K562 (cell line): ENCODE measurements around the gene SCN4A. TPM values are rescaled to one million over a fixed set of nuclear protein-coding genes. Genes with fewer than 3 reads are reported as not detected.
"Not testable (repeated sequence)": the region's sequence is repeated elsewhere in the genome, so short reads cannot be mapped to it uniquely, and the experiment has no call there.

Experiments
- ATAC-seq: fragments of 200-7000 bp; cut with Tn5 transposase; 3 replicates; pipeline ENCODE4 v1.9.1; 2020; ENCODE audit warnings: moderate library complexity
- BruUV-seq: library from RNA; stranded (reverse); fragments of 400-500 nt; replicated peaks from 2 replicates; lab custom pipeline; 2021; lab: Mats Ljungman, UMichigan
- CTCF ChIA-PET: fragments of 300-600 bp; formaldehyde crosslinking; extraction: SDS; loops from one replicate; lab custom pipeline; 2021; ENCODE audit warnings: low intra/inter-chr PET ratio; lab: Yijun Ruan, JAX
- POLR2A ChIA-PET: fragments of 300-600, 350-650 bp; sonication (Branson Sonifier 250); formaldehyde crosslinking; extraction: SDS; loops from one replicate; lab custom pipeline; 2021; ENCODE audit warnings: antibody characterized with exemption, inconsistent platforms; lab: Yijun Ruan, JAX
- DNase-seq, 4 experiments: peaks; one replicate each; pipeline versions ENCODE4 v3.0.0 to v3.0.0-alpha.2; 2011 to 2018; ENCODE audit warnings: low spot score in 3 of 4, mixed read lengths in 3 of 4; ENCODE audit errors: extremely low read depth in 1 of 4
- FAIRE-seq: peaks from 2 replicates; lab custom pipeline; 2011; peaks lifted over from hg19 to GRCh38; lab: Jason Lieb, UNC
- H2AFZ ChIP-seq: 2 replicates; pipeline ENCODE4 v1.6.0; 2011; ENCODE audit warnings: low read depth, low read length, control low read depth, inconsistent platforms
- H3K27ac ChIP-seq: fragments of 200-600 bp; 3 replicates; pipeline ENCODE4 v1.8.0; 2011; ENCODE audit warnings: low read depth, mild to moderate bottlenecking, control low read depth, inconsistent platforms, low read length, moderate library complexity, mixed read lengths; ENCODE audit errors: extremely low read depth
- H3K27me3 ChIP-seq, 2 experiments: fragments of 300-600 bp in 1 of 2; 2 replicates in 1 of 2; 3 replicates in 1 of 2; pipeline versions ENCODE4 v1.6.0 to v1.8.0; 2011; ENCODE audit warnings: inconsistent platforms in 2 of 2, low read length in 2 of 2, mild to moderate bottlenecking in 1 of 2, mixed read lengths in 1 of 2, moderate library complexity in 1 of 2; ENCODE audit not compliant: control insufficient read depth in 2 of 2, insufficient read depth in 2 of 2
- H3K36me3 ChIP-seq: fragments of 300-600 bp; 3 replicates; pipeline ENCODE4 v1.8.0; 2011; ENCODE audit warnings: mild to moderate bottlenecking, low read length, inconsistent platforms; ENCODE audit not compliant: control insufficient read depth, insufficient read depth
- H3K4me1 ChIP-seq, 2 experiments: fragments of 200-600 bp in 1 of 2; replicated peaks in 1 of 2; 2 replicates in 1 of 2; 3 replicates in 1 of 2; pipeline versions ENCODE4 v1.5.1 to v1.8.0; 2011; ENCODE audit warnings: inconsistent platforms in 2 of 2, low read length in 2 of 2, mild to moderate bottlenecking in 1 of 2, mixed read lengths in 1 of 2, moderate library complexity in 1 of 2; ENCODE audit not compliant: control insufficient read depth in 2 of 2, insufficient read depth in 2 of 2
- H3K4me2 ChIP-seq: 2 replicates; pipeline ENCODE4 v1.6.1; 2011; ENCODE audit warnings: low read length, control low read depth, inconsistent platforms, mixed read lengths; ENCODE audit not compliant: insufficient read depth
- H3K4me3 ChIP-seq: fragments of 200-600 bp; sonication (generic), shearing (Covaris generic); 2 replicates; pipeline ENCODE4 v1.5.1; 2016; ENCODE audit warnings: control low read depth, inconsistent platforms
- H3K79me2 ChIP-seq: fragments of 200-600 bp; 3 replicates; pipeline ENCODE4 v1.8.0; 2011; ENCODE audit warnings: low read length, inconsistent platforms; ENCODE audit not compliant: control insufficient read depth, insufficient read depth
- H3K9ac ChIP-seq, 2 experiments: 2 replicates each; pipeline versions ENCODE4 v1.6.0 to v1.6.1; 2011; ENCODE audit warnings: low read depth in 2 of 2, low read length in 2 of 2, control low read depth in 1 of 2, inconsistent platforms in 1 of 2, mild to moderate bottlenecking in 1 of 2, mixed read lengths in 1 of 2; ENCODE audit not compliant: insufficient read depth in 1 of 2
- H3K9me1 ChIP-seq: one replicate; pipeline ENCODE4 v1.6.0; 2011; ENCODE audit warnings: inconsistent platforms, mild to moderate bottlenecking, low read length, moderate library complexity; ENCODE audit not compliant: control insufficient read depth, insufficient read depth
- H3K9me3 ChIP-seq: replicated peaks from 2 replicates; pipeline ENCODE4 v1.5.1; 2011; ENCODE audit warnings: low read depth, low read length, inconsistent platforms; ENCODE audit not compliant: control insufficient read depth, insufficient read depth
- H4K20me1 ChIP-seq: replicated peaks from 2 replicates; pipeline ENCODE4 v1.6.1; 2011; ENCODE audit warnings: low read length, inconsistent platforms, mixed read lengths; ENCODE audit not compliant: control insufficient read depth, insufficient read depth
- NFIC ChIP-seq: fragments of 450-650 bp; IDR thresholded peaks from 2 replicates; pipeline ENCODE4 v1.6.1; 2017; ENCODE audit warnings: mild to moderate bottlenecking, inconsistent platforms
- ZKSCAN1 ChIP-seq: fragments of 150-350 bp; IDR thresholded peaks from 2 replicates; pipeline ENCODE4 v1.6.1; 2016; ENCODE audit warnings: low read depth, low read length
- ZNF431 ChIP-seq: sonication (generic); formaldehyde crosslinking; IDR thresholded peaks from 2 replicates; pipeline ENCODE4 v1.8.0; 2022; ENCODE audit warnings: mild to moderate bottlenecking, missing genetic modification reagents
- ZNF766 ChIP-seq: fragments of 200-800 bp; sonication (Bioruptor generic); conservative IDR thresholded peaks from 2 replicates; pipeline ENCODE4 v1.6.1; 2016; ENCODE audit warnings: missing genetic modification characterization, missing compliant biosample characterization
- WGBS: fragments of 100-300 bp; shearing (Covaris generic); methylation state at CpG from one replicate; pipeline ENCODE4 v1.1.6; 2016; ENCODE audit warnings: low coverage, mixed read lengths; ENCODE audit not compliant: insufficient coverage; ENCODE audit errors: missing lambda C conversion rate; 5-methylcytosine and 5-hydroxymethylcytosine counted together
- in situ Hi-C: fragments of 300-500 bp; cut with MboI; formaldehyde crosslinking; loops from 4 replicates; pipeline ENCODE4 v1.15.0; 2018; ENCODE audit warnings: inconsistent platforms, mixed read lengths
- intact Hi-C: fragments of 100-400 bp; cut with micrococcal nuclease; formaldehyde crosslinking; loops from 2 replicates; pipeline ENCODE4 v1.14.2; 2022
- polyA plus RNA-seq, 8 experiments: library from polyadenylated mRNA; depleted of rRNA in 4 of 8; stranded (reverse) in 5 of 8; unstranded in 3 of 8; fragments of >200 nt; fragmentation: Nextera tagmentation in 2 of 8; fragmentation: Illumina TruSeq in 1 of 8; extraction: Ambion mirVana in 2 of 8; extraction: Trizol in 1 of 8; gene quantifications; 2 replicates each; pipeline versions ENCODE4 v1.2.1 to v1.2.3, GENCODE V29; 2011 to 2014; ENCODE audit warnings: inconsistent platforms in 1 of 8, missing spikeins in 1 of 8
- total RNA-seq, 7 experiments: library from RNA; depleted of rRNA in 6 of 7; stranded (reverse); fragments of >200 nt in 6 of 7; fragmentation: Illumina TruSeq in 2 of 7; extraction: Trizol in 2 of 7; gene quantifications; 2 replicates each; pipeline versions ENCODE4 v1.2.1 to v1.2.3, GENCODE V29; 2011 to 2021; ENCODE audit warnings: low replicate concordance in 1 of 7
- TF ChIP-seq, protein P1 (sequence below): fragments of 450-650 bp; IDR thresholded peaks from 2 replicates; pipeline ENCODE4 v1.7.0; 2016; ENCODE audit warnings: borderline replicate concordance
- TF ChIP-seq, protein P2 (sequence below): sonication (generic); formaldehyde crosslinking; IDR thresholded peaks from 2 replicates; pipeline ENCODE4 v1.8.1; 2023; ENCODE audit warnings: mild to moderate bottlenecking, missing genetic modification reagents

SCN4A gene
- total and polyA plus RNA-seq, 9 of the 15 experiments (the other 6 are each of a cell fraction or from before 2014, with no cell fraction given): 0.29 to 2.6 (median 1.4) TPM

- CTCF ChIA-PET, H3K9me1 ChIP-seq, H3K27me3 ChIP-seq, H3K4me3 ChIP-seq, BruUV-seq, POLR2A ChIA-PET, H2AFZ ChIP-seq, FAIRE-seq, H3K9ac ChIP-seq, H4K20me1 ChIP-seq, H3K36me3 ChIP-seq, in situ Hi-C loops, DNase-seq, ATAC-seq, H3K79me2 ChIP-seq, intact Hi-C loops, H3K4me2 ChIP-seq, H3K27ac ChIP-seq, H3K9me3 ChIP-seq: not testable (repeated sequence)
- TF ChIP-seq ZNF766 (peak; percentile 84), ZNF431 (CRISPR knock-in tag) (peak; percentile 95)
- WGBS: 50% methylated on average over 2 of the region's 2 CpGs
- H3K4me1 ChIP-seq: peaks cover 7 to 21% of the 10 kb centered on the region in 2 experiments; a peak in 4 of 5 replicates
These were observed 9.9 kb upstream of the SCN4A start for GRCh38 chr17:63982641-63983040.

DNA sequence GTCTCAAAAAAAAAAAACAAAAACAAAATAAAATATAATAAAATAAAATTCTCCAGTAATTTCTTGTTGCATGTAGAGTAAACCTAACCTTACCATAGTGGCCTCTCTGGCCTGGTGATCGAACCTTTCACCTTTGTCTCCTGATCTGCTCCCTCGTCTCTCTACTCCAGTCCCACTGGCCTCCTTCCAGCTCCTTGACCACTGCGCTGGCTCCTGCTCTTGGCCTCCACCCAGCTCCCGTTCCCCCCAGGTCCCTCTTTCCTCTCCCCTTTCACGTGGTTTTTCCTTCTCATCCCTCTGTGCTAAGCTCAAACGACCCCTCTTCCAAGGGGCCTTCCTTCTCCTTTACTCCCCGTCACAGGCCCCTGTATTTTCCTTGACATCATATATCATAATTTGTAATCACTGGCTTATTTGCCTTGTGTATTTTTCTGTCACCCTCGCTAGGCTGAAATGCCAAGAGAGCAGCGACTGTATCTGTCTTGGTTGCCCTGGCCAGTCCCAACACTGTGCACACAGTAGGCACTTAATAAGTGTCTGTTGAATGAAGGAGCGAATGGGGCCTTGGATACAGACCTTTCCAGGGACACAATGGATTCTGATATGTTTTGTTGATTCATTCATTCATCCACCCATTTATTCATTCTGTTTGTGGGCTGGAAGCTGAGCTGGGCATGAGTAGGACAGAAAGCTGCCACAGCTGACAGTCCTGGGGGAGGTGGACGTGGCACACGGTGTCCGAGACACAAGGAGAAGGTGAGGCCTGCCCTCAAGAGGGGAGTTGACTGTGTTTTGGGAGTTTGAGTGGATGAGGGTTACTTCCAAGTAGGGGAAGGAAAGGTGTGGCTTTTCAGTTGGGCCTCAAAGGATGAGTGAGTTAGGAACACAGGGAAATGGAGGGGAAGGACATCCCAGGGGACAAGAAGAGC, 5.8 kb upstream of the SCN4A start:
- Histone ChIP-seq H3K27ac (no peak overlapping the region), H3K4me3 (no peak overlapping the region), H3K4me1 (peaks cover 4 to 16% of the 10 kb centered on the region in 2 experiments; a peak in 4 of 5 replicates)
- no peak for FAIRE-seq
- intact Hi-C loops: no loop called here
- CTCF ChIA-PET: no interaction called here
- peak; percentile 71 for TF ChIP-seq ZKSCAN1
- TF ChIP-seq, protein P1, sequence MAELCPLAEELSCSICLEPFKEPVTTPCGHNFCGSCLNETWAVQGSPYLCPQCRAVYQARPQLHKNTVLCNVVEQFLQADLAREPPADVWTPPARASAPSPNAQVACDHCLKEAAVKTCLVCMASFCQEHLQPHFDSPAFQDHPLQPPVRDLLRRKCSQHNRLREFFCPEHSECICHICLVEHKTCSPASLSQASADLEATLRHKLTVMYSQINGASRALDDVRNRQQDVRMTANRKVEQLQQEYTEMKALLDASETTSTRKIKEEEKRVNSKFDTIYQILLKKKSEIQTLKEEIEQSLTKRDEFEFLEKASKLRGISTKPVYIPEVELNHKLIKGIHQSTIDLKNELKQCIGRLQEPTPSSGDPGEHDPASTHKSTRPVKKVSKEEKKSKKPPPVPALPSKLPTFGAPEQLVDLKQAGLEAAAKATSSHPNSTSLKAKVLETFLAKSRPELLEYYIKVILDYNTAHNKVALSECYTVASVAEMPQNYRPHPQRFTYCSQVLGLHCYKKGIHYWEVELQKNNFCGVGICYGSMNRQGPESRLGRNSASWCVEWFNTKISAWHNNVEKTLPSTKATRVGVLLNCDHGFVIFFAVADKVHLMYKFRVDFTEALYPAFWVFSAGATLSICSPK: no peak
- TF ChIP-seq, protein P2, sequence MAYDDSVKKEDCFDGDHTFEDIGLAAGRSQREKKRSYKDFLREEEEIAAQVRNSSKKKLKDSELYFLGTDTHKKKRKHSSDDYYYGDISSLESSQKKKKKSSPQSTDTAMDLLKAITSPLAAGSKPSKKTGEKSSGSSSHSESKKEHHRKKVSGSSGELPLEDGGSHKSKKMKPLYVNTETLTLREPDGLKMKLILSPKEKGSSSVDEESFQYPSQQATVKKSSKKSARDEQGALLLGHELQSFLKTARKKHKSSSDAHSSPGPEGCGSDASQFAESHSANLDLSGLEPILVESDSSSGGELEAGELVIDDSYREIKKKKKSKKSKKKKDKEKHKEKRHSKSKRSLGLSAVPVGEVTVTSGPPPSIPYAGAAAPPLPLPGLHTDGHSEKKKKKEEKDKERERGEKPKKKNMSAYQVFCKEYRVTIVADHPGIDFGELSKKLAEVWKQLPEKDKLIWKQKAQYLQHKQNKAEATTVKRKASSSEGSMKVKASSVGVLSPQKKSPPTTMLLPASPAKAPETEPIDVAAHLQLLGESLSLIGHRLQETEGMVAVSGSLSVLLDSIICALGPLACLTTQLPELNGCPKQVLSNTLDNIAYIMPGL (CRISPR knock-in tag): no peak
- 0 out of 2 replicates have a peak, but pooled peaks have one; percentile 26 for TF ChIP-seq NFIC
- TF ChIP-seq, all 486 proteins: peak for 2
- Histone ChIP-seq H2AFZ (peak overlapping the region; percentile 0; the same call in 1 of the 2 replicates), H4K20me1 (no peaks in the 10 kb centered on the region), H3K9me3 (no peaks in the 10 kb centered on the region; the same call in none of the 2 replicates), H3K9me1 (no peaks in the 10 kb centered on the region), H3K9ac (no peak overlapping the region), H3K79me2 (no peaks in the 10 kb centered on the region), H3K4me2 (no peak overlapping the region), H3K27me3 (peaks cover 0 to 13% of the 10 kb centered on the region in 2 experiments; a peak in 1 of 5 replicates), H3K36me3 (no peaks in the 10 kb centered on the region)
- ATAC-seq (no peak), DNase-seq (no peak)
- BruUV-seq: no TSS peak
- 46% methylated on average over 13 of the region's 13 CpGs for WGBS
- in situ Hi-C loops: no loop called here
- POLR2A ChIA-PET: interaction anchor here (0.6 to 1.4 kb wide), 5 partner anchors 12 to 373 kb away, joined by 3 to 5 read pairs (median 3); no protein-coding TSS in a partner anchor
